ENCODE measurements around the gene CLPTM1. TPM values are rescaled to one million over a fixed set of nuclear protein-coding genes. Genes with fewer than 3 reads are reported as not detected.
A peak's percentile ranks its signal among the peaks of the same experiment; 100 is the strongest.
"Not testable (repeated sequence)": the region's sequence is repeated elsewhere in the genome, so short reads cannot be mapped to it uniquely, and the experiment has no call there.

Gene CLPTM1
- polyA plus RNA-seq, 3 donors from 2014 or later, result 20.8 to 33.1 (median 21.2) TPM

- Mint-ChIP-seq H3K4me3 (no peak overlapping the region), H3K36me3 (no peaks in the 10 kb centered on the region), H3K9me3 (no peaks in the 10 kb centered on the region), H3K27ac (peak overlapping the region in 1 of 6 donors; percentile 5), H3K4me1 (peaks cover 0 to 6% of the 10 kb centered on the region in 2 donors), H3K27me3 (ENCODE audit: low read depth in 3 of 3) (peaks cover 0 to 11% (median 3%) of the 10 kb centered on the region in 3 donors)
- no peak for DNase-seq
Observed at GRCh38 chr19:44925114-44925891, 29.9 kb upstream of the CLPTM1 start.

GRCh38 chr19:44926245-44927077, 28.7 kb upstream of the CLPTM1 start:
- Mint-ChIP-seq H3K27me3 (ENCODE audit: low read depth in 3 of 3) (peaks cover 0 to 11% (median 3%) of the 10 kb centered on the region in 3 donors), H3K4me3 (peak overlapping the region in 1 of 5 donors; percentile 42)
- H3K27ac Mint-ChIP-seq, H3K4me1 Mint-ChIP-seq, H3K36me3 Mint-ChIP-seq, H3K9me3 Mint-ChIP-seq, DNase-seq: not testable (repeated sequence)

GRCh38 chr19:44927746-44928145, 27.4 kb upstream of the CLPTM1 start:
- Mint-ChIP-seq H3K27me3 (ENCODE audit: low read depth in 3 of 3) (peaks cover 0 to 11% (median 3%) of the 10 kb centered on the region in 3 donors), H3K4me1 (peaks cover 0 to 6% of the 10 kb centered on the region in 2 donors), H3K27ac (no peak overlapping the region), H3K4me3 (no peak overlapping the region), H3K36me3 (no peaks in the 10 kb centered on the region), H3K9me3 (no peaks in the 10 kb centered on the region)
- DNase-seq, result no peak

- no peak for DNase-seq
- peak overlapping the region in 1 of 6 donors; percentile 75 for H3K27ac Mint-ChIP-seq
- peaks cover 0 to 6% of the 10 kb centered on the region in 2 donors for H3K4me1 Mint-ChIP-seq
- peaks cover 3 to 10% (median 5%) of the 10 kb centered on the region in 3 donors for H3K27me3 Mint-ChIP-seq (ENCODE audit: low read depth in 3 of 3)
- H3K4me3 Mint-ChIP-seq, result no peak overlapping the region
- no peaks in the 10 kb centered on the region for H3K36me3 Mint-ChIP-seq
- H3K9me3 Mint-ChIP-seq, result no peaks in the 10 kb centered on the region
Observed at GRCh38 chr19:44930088-44930487, 25.1 kb upstream of the CLPTM1 start.

- peaks cover 0 to 3% of the 10 kb centered on the region in 2 donors for H3K4me1 Mint-ChIP-seq
- H3K27ac Mint-ChIP-seq, result no peak overlapping the region
- H3K4me3 Mint-ChIP-seq, result no peak overlapping the region
- H3K36me3 Mint-ChIP-seq, result no peaks in the 10 kb centered on the region
- no peak for DNase-seq
- peaks cover 3 to 5% (median 5%) of the 10 kb centered on the region in 3 donors for H3K27me3 Mint-ChIP-seq (ENCODE audit: low read depth in 3 of 3)
- no peaks in the 10 kb centered on the region for H3K9me3 Mint-ChIP-seq
Observed at GRCh38 chr19:44931541-44931940, 23.6 kb upstream of the CLPTM1 start.

DNA sequence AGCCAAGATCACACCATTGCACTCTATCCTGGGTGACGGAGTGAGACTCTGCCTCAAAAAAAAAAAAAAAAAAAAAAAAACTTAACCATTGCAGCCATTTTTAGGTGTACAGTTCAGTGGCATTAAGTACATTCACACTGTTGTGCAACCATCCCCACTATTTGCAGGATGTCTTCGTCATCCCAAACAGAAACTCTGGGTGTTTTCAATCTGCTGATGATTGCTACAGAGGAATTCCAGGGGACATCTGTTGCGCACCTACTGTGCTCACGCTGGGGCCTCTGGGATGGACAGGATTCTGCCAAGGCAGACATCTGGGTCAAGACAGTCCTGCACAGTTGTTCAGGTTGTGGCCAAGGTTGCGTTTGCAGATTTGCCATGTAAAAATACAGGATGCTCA, 15.5 kb upstream of the CLPTM1 start:
- peaks cover 0 to 5% (median 0%) of the 10 kb centered on the region in 3 donors for H3K36me3 Mint-ChIP-seq
- no peak overlapping the region for H3K4me3 Mint-ChIP-seq
- peaks cover 3% of the 10 kb centered on the region in 3 donors for H3K27me3 Mint-ChIP-seq (ENCODE audit: low read depth in 3 of 3)
- H3K4me1 Mint-ChIP-seq, result no peaks in the 10 kb centered on the region
- no peak overlapping the region for H3K27ac Mint-ChIP-seq
- no peak for DNase-seq
- no peaks in the 10 kb centered on the region for H3K9me3 Mint-ChIP-seq

GRCh38 chr19:44942067-44942571, 13.1 kb upstream of the CLPTM1 start, which contains the start of gene APOC4:
TSS of gene APOC4 (plus strand) at chr19:44942237. CDS start at chr19:44942278, 41 bp downstream.
- H3K27ac Mint-ChIP-seq, result no peak within 1 kb of the TSS
- H3K36me3 Mint-ChIP-seq, result peaks cover 0 to 7% (median 0%) of the 10 kb centered on the region in 3 donors
- peaks cover 0 to 4% (median 3%) of the 10 kb centered on the region in 3 donors for H3K27me3 Mint-ChIP-seq (ENCODE audit: low read depth in 3 of 3)
- H3K4me3 Mint-ChIP-seq, result no peak within 1 kb of the TSS
- peaks cover 0 to 6% of the 10 kb centered on the region in 2 donors for H3K4me1 Mint-ChIP-seq
- no peak for DNase-seq
- H3K9me3 Mint-ChIP-seq, result no peaks in the 10 kb centered on the region

- peaks cover 0 to 4% (median 3%) of the 10 kb centered on the region in 3 donors for H3K27me3 Mint-ChIP-seq (ENCODE audit: low read depth in 3 of 3)
- H3K36me3 Mint-ChIP-seq, result peaks cover 0 to 8% (median 0%) of the 10 kb centered on the region in 3 donors
- H3K9me3 Mint-ChIP-seq, result no peaks in the 10 kb centered on the region
- no peak for DNase-seq
- H3K4me3 Mint-ChIP-seq, result no peak overlapping the region
- H3K4me1 Mint-ChIP-seq, result peaks cover 0 to 6% of the 10 kb centered on the region in 2 donors
- no peak overlapping the region for H3K27ac Mint-ChIP-seq
Observed at GRCh38 chr19:44943801-44944249, 11.4 kb upstream of the CLPTM1 start.

GRCh38 chr19:44947041-44947581, 8.1 kb upstream of the CLPTM1 start:
- Mint-ChIP-seq H3K4me1 (peaks cover 0 to 6% of the 10 kb centered on the region in 2 donors), H3K27ac (no peak overlapping the region), H3K4me3 (no peak overlapping the region), H3K9me3 (no peaks in the 10 kb centered on the region), H3K27me3 (ENCODE audit: low read depth in 3 of 3) (peaks cover 2 to 6% (median 4%) of the 10 kb centered on the region in 3 donors), H3K36me3 (peaks cover 0 to 8% (median 0%) of the 10 kb centered on the region in 3 donors)
- DNase-seq, result no peak

GRCh38 chr19:44948237-44948636, 6.9 kb upstream of the CLPTM1 start:
- Mint-ChIP-seq H3K4me3 (no peak overlapping the region), H3K36me3 (peaks cover 0 to 3% (median 0%) of the 10 kb centered on the region in 3 donors), H3K9me3 (no peaks in the 10 kb centered on the region), H3K27ac (no peak overlapping the region), H3K4me1 (peaks cover 2 to 6% of the 10 kb centered on the region in 2 donors), H3K27me3 (ENCODE audit: low read depth in 3 of 3) (peaks cover 2 to 6% (median 4%) of the 10 kb centered on the region in 3 donors)
- DNase-seq, result no peak

DNA sequence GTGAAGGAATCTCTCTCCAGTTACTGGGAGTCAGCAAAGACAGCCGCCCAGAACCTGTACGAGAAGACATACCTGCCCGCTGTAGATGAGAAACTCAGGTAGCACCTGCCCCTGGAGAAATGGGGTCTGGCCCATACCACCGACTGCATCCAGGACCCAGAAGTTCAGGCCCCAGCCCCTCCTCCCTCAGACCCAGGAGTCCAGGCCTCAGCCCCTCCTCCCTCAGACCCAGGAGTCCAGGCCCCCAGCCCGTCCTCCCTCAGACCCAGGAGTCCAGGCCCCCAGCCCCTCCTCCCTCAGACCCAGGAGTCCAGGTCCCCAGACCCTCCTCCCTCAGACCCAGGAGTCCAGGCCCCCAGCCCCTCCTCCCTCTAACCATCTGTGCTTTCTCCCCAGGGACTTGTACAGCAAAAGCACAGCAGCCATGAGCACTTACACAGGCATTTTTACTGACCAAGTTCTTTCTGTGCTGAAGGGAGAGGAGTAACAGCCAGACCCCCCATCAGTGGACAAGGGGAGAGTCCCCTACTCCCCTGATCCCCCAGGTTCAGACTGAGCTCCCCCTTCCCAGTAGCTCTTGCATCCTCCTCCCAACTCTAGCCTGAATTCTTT, 6.3 kb upstream of the CLPTM1 start:
- DNase-seq, result no peak
- H3K4me3 Mint-ChIP-seq, result no peak overlapping the region
- peaks cover 0 to 3% (median 0%) of the 10 kb centered on the region in 3 donors for H3K36me3 Mint-ChIP-seq
- H3K27ac Mint-ChIP-seq, result no peak overlapping the region
- H3K4me1 Mint-ChIP-seq, result peaks cover 6 to 11% of the 10 kb centered on the region in 2 donors
- H3K9me3 Mint-ChIP-seq, result no peaks in the 10 kb centered on the region
- H3K27me3 Mint-ChIP-seq (ENCODE audit: low read depth in 3 of 3), result peaks cover 2 to 6% (median 2%) of the 10 kb centered on the region in 3 donors

- Mint-ChIP-seq H3K4me3 (no peak overlapping the region), H3K9me3 (no peaks in the 10 kb centered on the region), H3K27me3 (ENCODE audit: low read depth in 3 of 3) (peaks cover 3 to 7% (median 5%) of the 10 kb centered on the region in 3 donors)
Observed at GRCh38 chr19:44949550-44949949, 5.6 kb upstream of the CLPTM1 start.

More at GRCh38 chr19:44949550-44949949, 5.6 kb upstream of the CLPTM1 start:
- peaks cover 0 to 3% (median 0%) of the 10 kb centered on the region in 3 donors for H3K36me3 Mint-ChIP-seq
- no peak for DNase-seq
- H3K27ac Mint-ChIP-seq, result no peak overlapping the region
- peaks cover 10 to 17% of the 10 kb centered on the region in 2 donors for H3K4me1 Mint-ChIP-seq

All from immature natural killer cell (primary cell).